Occipital lobe (tissue), 2 donors: Measurements from ENCODE around the gene SRCAP. TPM values are rescaled to one million over a fixed set of nuclear protein-coding genes. Genes with fewer than 3 reads are reported as not detected.

Source experiments
- DNase-seq: peaks from one replicate; lab custom pipeline; 2025; lab: John Stamatoyannopoulos, UW
- total RNA-seq: library from RNA; depleted of rRNA; stranded (reverse); fragments of >200 nt; gene quantifications from one replicate; pipeline ENCODE4 v1.2.3, GENCODE V29; 2014

The SRCAP gene
- total RNA-seq, 1 donor from 2014 or later: 21.7 TPM

DNA sequence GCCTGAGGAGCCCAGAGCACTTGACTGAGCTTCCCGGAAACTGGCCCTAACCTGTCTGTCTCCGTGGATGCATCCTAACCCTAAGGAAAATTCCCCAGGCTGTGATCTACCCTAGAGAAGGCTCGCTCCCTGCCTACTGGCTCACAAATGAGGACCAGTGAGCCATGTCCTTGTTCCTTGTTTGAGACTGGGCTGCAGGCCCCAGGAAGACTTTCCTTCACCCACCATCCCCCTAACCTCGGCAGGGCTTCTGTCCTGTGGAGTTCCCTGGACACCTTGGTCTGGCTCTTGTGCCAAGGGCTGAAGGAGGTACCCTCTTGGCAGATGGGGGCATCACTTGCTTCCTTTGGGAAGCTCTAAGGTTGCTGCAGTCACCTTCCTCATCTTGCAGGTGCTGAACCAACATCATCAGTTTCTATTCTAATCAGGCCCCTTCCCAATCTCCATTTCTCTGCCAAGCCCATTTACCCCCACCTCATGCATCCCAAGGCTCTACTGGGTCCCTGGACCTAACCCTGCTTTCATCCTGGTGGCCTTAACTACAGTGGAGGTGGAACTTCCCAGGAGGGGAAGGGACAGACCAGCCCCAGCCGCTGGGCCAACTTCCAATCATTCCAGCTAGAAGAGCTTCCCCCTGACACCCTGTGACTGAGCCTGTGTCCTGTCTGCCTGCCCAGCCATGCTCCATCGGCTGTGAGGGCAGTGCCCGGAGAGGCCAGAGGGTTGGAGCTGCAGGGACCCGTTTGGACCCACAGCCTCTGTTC lies 75.6 kb downstream of the SRCAP start:
- DNase-seq: no peak

DNA sequence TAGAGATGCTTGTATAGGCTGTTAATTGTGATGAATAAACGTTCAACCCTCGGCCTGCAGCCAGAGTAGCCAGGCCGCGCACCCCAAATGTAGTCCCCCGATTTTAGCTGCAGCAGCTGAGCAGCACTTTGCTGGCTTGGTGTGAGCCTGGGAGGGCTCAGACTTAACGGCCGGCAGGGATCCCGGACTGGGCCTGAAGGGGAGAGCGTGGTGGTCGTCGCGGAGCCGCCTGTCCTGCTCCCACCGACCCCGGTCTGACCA lies 76.1 kb downstream of the SRCAP start:
- DNase-seq: no peak

DNA sequence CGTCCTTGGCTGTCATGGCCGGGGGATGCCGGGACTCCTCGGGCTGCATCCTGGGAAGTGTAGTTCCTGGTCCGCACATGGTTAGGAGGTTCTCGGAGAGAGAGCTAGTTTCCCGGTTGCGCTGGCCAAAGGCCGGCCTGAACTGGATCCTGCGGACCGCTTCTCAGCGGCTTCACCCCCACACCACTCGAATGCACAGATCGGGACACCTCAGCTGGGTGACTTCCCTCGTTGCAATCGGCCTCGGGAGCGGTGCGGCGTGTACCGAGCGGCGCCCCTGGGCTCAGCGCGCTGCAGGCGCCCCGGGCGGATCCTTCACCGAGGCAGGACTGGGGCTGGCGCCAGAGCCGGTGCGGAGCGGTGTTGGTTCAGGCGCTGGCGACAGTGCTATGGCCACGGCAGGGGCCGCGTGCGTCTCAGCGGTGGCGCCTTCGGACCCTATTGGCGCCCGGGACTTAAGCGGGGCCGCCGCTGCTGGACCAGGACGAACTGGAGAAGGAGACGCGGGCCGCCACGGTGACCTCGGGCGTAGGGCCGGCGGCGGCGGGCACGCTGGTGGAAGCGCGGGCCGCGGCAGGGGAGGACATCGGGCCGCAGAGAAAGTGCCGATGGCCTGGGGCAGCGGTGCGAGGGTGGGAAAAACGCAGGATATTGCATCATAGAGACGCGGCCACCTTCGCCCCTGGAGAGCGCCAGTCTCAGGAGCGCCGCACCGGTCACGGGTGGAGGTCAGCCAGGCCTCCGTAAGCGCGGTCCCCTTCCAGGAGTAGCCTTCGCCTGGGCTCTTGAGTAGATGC lies 76.6 kb downstream of the SRCAP start:
- peak; percentile 82 for DNase-seq

GRCh38 chr16:30777591-30778297 lies 78.8 kb downstream of the SRCAP start:
- DNase-seq: no peak

DNA sequence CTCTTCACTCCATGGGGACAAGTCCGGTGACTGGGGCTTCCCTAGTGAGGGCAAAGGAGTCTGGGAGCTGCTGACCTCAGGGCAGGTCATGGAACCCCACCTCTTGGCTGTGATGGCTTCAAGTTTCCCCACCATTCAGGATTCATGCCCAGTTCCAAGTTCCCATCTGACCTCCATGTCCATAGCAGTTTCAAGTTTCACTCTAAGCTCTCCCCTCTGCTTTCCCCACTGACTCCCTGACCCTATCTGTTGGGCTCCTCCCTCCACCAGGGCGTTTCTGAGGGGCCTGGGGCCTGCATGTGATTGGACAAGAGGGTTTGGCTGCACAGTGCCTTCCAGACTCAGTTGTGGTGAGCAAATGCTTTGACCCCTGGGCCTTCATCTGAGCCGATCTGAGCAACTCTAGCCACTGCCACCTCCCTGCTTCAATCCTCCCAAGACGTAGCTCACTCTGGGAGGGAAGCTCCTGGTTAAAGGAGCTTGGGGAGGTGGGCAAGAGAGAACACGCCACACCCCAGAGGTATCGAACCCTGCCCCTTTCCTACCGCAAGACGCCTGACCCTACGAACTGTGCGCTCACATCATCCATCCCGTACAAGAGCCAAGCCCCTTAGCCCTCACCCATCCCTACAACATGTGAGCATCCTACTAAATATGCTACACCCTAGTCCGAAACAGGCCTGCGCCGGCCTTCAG lies 79.7 kb downstream of the SRCAP start:
- no peak for DNase-seq

- DNase-seq: no peak
Observed at GRCh38 chr16:30779596-30779995, 80.6 kb downstream of the SRCAP start.

- DNase-seq: no peak
Observed at GRCh38 chr16:30780021-30780420, 81.0 kb downstream of the SRCAP start.

DNA sequence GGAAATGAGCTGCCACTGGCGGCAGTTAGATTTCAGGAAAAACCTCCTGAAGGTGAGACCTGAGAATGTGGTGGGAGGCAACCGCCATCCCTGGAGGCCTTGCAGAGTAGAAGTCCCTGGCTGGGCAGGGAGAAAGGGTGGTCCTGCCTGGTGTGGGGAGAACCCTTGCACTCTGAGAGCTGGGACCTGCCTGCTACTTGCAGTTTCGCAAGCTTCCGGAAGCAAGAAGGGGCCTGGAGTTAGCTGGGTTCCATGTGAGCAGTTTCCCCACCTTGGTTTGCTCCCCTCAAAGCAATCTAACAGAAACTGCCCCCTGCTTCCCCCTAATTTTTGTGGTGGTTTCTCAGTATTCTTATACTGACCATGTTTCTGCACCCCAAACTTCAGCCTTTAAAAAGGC lies 81.6 kb downstream of the SRCAP start:
- no peak for DNase-seq

DNA sequence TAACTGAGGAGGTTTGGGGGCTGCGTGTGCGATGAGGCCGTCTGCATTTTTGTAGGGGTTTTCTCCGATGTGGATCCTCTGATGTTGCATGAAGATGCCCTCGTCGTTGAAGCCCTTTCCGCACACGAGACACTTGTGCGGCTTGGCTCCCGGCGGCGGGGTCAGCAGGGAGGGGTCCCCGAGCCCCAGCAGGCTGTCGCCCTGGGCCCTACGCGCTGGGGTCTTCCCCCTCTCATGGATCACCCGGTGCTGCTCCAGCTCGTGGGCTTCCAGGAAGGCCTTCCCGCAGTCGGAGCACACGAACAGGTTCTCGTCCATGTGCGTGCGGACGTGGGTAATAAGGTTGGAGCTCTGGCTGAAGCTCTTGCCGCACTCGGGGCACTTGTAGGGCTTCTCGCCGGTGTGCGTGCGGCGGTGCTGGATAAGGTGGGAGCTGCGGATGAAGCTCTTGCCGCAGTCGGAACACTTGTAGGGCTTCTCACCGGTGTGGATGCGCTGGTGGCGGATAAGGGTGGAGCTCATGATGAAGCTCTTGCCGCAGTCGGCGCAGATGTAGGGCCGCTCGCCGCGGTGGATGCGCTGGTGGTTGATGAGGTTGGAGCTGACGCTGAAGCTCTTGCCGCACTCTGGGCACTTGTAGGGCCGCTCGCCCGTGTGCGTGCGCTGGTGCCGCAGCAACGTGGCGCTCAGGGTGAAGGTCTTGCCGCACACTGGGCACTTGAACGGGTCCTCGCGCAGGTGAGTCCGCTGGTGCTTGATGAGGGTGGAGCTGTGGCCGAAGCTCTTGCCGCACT lies 83.7 kb downstream of the SRCAP start:
- no peak for DNase-seq

DNA sequence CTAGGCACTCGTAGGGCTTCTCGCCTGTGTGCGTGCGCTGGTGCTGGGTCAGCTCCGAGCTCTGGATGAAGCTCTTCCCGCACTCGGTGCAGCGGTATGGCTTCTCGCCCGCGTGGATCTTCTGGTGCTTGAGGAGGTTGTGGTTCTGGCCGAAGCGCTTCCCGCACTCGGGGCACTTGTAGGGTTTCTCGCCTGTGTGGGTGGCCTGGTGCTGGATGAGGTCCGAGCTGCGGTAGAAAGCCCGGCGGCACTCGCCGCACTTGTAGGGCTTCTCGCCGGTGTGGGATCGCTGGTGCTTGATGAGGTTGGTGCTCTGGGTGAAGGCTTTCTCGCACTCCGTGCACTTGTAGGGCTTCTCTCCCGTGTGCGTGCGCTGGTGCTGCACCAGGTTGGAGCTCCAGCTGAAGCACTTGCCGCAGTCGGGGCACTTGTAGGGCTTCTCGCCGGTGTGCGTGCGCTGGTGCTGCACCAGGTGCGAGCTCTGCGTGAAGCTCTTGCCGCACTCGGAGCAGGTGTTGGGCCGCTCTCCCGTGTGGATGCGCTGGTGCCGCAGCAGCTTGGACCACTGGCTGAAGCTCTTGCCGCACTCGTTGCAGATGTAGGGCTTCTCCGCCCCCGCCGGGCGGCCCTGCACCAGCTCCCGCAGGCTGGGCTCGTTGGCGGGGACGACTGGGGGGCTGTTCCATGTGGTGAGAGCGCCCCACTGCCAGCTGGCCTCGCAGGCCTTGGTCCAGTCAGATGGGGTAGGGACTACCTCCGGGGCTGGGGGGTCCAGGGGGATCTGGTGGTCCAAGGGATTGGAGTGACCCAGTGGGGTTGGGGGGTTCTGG lies 84.5 kb downstream of the SRCAP start:
- DNase-seq: no peak

DNA sequence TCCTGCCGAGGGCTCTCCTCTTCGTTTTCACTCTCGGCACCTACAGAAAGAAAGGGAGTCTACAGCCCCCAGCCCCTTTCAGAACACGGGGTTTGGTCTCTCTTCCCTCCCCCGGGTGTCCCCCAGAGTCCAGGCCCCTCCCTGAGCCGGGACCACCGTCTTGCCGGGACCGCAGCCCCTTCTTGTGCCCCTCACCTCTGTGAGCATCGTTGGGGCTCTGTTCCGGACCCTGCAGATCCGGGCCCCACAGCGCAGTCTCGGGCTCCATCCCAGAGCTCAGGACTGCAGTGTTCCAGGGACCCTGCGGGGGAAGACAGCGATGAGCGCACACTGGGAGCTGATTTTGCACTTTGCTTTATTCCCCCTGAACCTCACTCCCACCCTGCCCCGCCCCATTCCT lies 85.2 kb downstream of the SRCAP start:
- DNase-seq: no peak

DNA sequence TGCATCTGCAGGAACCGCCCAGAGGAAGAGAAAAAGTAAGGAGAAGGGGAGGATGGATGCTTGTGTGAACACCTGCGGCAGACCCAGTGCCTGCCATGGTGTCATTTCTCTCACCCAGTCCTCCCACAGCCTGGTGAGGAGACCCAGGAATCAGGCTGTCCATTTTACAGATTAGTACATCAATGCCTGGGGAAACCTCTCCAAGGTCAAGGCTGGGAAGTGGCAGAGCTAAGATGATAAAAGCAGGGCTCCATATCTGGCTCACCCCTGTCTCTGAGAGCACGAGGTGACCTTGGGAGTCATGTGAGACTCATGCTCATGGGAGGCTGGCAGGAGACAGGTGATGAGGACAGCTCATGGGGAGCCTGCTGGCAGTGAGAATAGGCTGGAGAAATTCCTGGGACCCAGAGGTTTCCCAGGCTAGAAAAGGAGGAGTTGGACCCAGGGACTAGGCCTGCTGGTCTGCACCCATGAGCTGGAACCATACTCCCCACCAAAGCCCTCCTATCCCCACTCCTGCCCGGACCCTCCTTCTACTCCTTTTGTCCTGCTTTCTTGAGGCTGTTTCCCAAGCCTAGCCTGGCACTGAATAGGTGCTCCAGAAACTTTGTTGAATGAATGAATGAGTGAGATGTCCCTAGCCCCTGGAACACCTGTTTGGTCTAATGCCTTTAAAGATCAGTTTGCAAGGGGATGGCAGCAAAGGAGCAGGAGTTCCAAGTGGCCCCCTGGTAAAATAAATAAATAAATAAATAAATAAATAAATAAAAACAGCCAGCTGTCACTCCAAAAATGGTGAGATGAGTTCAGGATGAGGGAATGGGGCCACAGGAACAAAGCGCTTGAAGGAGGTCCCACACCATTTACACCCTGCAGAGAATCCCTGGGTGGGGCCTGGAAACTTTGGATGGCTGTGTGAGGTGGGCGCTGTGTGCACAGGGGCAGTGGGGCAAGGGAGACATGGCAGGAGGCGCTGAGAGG lies 86.4 kb downstream of the SRCAP start:
- DNase-seq: no peak

DNA sequence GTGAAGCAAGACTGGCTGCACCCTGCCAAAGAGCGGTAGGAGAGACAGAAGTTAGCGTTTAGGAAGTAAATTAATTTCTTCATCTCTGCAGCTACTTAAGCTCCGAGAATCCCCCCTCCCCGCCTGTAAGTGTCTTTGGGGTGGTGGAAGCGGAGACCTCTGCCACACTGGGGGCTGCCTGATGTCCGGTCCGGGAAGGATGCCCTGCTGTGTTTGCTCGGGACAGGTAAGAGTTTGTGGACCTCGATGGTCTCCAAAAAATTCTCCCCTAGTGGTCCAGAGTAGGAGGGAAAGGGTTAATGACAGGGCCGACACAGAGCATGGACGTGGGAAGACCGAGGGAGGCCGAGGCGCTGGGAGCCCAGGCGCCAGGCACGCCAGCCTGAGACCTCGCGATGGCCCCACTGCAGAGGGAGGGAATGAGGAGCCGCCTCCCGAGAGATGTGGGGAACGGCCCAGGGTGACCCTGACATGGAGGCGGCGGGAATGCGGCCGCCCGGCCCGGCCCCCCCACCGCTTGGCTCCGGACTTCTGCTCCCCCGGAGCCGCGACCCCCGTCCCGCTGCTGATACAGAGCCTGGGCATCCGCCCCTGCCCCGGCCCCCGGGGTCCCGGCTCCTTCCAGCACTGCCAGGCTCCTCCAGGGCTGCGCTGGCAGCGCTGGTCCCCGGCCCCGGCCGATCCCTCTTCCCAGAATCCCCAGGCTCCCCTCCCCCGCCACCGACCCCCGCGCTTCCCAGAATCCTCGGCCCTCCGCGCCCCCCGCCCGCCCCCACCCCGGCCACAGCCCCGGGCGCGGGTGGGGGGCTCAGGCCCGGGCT lies 87.4 kb downstream of the SRCAP start:
- DNase-seq: peak; percentile 51

GRCh38 chr16:30786936-30787612 lies 88.1 kb downstream of the SRCAP start, which contains the start of gene ZNF629:
Gene ZNF629, minus strand, starts transcription at chr16:30787205. Its CDS starts 2,723 bp downstream, at chr16:30784482.
- DNase-seq: peak; percentile 50

- no peak for DNase-seq
Observed at GRCh38 chr16:30787613-30788378, 88.8 kb downstream of the SRCAP start.
